Transverse colon (tissue), 4 donors: ENCODE measurements around the gene ABHD17B. TPM values are rescaled to one million over a fixed set of nuclear protein-coding genes. Genes with fewer than 3 reads are reported as not detected.

ENCODE experiments used
- DNase-seq: peaks from one replicate; pipeline ENCODE4 v3.0.0-alpha.2; 2019
- H3K27ac ChIP-seq, 4 donors: fragments of 200-600 bp; sonication (generic); 2 replicates each; pipeline ENCODE4 v1.5.1; 2016 to 2018; ENCODE audit warnings: inconsistent platforms in 4 of 4
- H3K27me3 ChIP-seq: fragments of 200-600 bp; sonication (generic); 2 replicates; pipeline ENCODE4 v1.5.1; 2017; ENCODE audit warnings: inconsistent platforms
- H3K36me3 ChIP-seq, 4 donors: fragments of 200-600 bp; sonication (generic); 2 replicates each; pipeline ENCODE4 v1.5.1; 2017 to 2019; ENCODE audit warnings: inconsistent platforms in 4 of 4
- H3K4me1 ChIP-seq, 4 donors: fragments of 200-600 bp; sonication (generic); 2 replicates each; pipeline ENCODE4 v1.5.1; 2017 to 2020; ENCODE audit warnings: inconsistent platforms in 4 of 4
- H3K4me3 ChIP-seq, 4 donors: fragments of 200-600 bp; sonication (generic); 1 replicate in 1 of 4; 2 replicates in 3 of 4; pipeline versions ENCODE4 v1.5.1 to v1.6.1; 2017 to 2019; ENCODE audit warnings: inconsistent platforms in 4 of 4
- H3K9me3 ChIP-seq, 2 donors: fragments of 200-600 bp; sonication (generic); 2 replicates each; pipeline ENCODE4 v1.5.1; 2017 to 2019; ENCODE audit warnings: inconsistent platforms in 2 of 2
- EP300 ChIP-seq: sonication (generic); formaldehyde crosslinking; IDR thresholded peaks from one replicate; pipeline ENCODE4 v1.6.1; 2017; ENCODE audit warnings: antibody characterized with exemption, low read depth
- POLR2A ChIP-seq: fragments of 450-650 bp; IDR thresholded peaks from one replicate; pipeline ENCODE4 v1.6.1; 2016; ENCODE audit warnings: antibody characterized with exemption, mild to moderate bottlenecking, moderate library complexity
- POLR2AphosphoS5 ChIP-seq, 3 donors: sonication (generic); formaldehyde crosslinking; IDR thresholded peaks; one replicate each; pipeline ENCODE4 v1.6.1; 2016; ENCODE audit warnings: antibody characterized with exemption in 3 of 3
- WGBS, 2 donors: methylation state at CpG; one replicate each; pipeline ENCODE4 v1.1.5; 2018; ENCODE audit warnings: low coverage in 1 of 2; 5-methylcytosine and 5-hydroxymethylcytosine counted together
- in situ Hi-C, 4 donors: fragments of 200-750 bp; cut with MboI; loops; one replicate each; pipeline versions ENCODE4 v1.15.0 to v1.15.1; 2017; ENCODE audit warnings: low sequenced_read_pairs in 3 of 4, low pct_ligation_motif_present in 1 of 4, low pct_unique_long_range_greater_than_20kb in 1 of 4
- intact Hi-C: fragments of 100-400 bp; cut with DNase I; formaldehyde crosslinking; loops from one replicate; pipeline ENCODE4 v1.15.1; 2023; ENCODE audit warnings: low total_unique reads
- total RNA-seq, 4 donors: library from RNA; depleted of rRNA; stranded (reverse); fragments of >200 nt; gene quantifications; one replicate each; pipeline ENCODE4 v1.1.0, GENCODE V29; 2016
- TF ChIP-seq, protein P1 (sequence below), 5 experiments: fragments of 200-600 bp in 3 of 5; fragments of 450-650 bp in 2 of 5; sonication (generic) in 3 of 5; IDR thresholded peaks; 1 replicate in 2 of 5; 2 replicates in 3 of 5; pipeline ENCODE4 v1.5.1; 2016 to 2017; ENCODE audit warnings: antibody characterized with exemption in 5 of 5, inconsistent platforms in 3 of 5, mild to moderate bottlenecking in 2 of 5, moderate library complexity in 1 of 5

Gene ABHD17B
- total RNA-seq, 4 donors from 2014 or later, result 4.6 to 37.0 (median 21.5) TPM

GRCh38 chr9:71895955-71896354, 15.0 kb downstream of the ABHD17B start:
- in situ Hi-C loops (no loop called here), intact Hi-C loops (no loop called here)
- Histone ChIP-seq H3K36me3 (no peaks in the 10 kb centered on the region), H3K4me1 (peaks cover 0 to 26% (median 7%) of the 10 kb centered on the region in 4 donors), H3K4me3 (no peak overlapping the region), H3K27me3 (no peaks in the 10 kb centered on the region), H3K27ac (no peak overlapping the region), H3K9me3 (no peaks in the 10 kb centered on the region)
- TF ChIP-seq POLR2AphosphoS5 (IDR thresholded peaks at IDR 0.05) (no peak), EP300 (no peak), POLR2A (no peak)
- TF ChIP-seq, protein P1, sequence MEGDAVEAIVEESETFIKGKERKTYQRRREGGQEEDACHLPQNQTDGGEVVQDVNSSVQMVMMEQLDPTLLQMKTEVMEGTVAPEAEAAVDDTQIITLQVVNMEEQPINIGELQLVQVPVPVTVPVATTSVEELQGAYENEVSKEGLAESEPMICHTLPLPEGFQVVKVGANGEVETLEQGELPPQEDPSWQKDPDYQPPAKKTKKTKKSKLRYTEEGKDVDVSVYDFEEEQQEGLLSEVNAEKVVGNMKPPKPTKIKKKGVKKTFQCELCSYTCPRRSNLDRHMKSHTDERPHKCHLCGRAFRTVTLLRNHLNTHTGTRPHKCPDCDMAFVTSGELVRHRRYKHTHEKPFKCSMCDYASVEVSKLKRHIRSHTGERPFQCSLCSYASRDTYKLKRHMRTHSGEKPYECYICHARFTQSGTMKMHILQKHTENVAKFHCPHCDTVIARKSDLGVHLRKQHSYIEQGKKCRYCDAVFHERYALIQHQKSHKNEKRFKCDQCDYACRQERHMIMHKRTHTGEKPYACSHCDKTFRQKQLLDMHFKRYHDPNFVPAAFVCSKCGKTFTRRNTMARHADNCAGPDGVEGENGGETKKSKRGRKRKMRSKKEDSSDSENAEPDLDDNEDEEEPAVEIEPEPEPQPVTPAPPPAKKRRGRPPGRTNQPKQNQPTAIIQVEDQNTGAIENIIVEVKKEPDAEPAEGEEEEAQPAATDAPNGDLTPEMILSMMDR (IDR thresholded peaks at IDR 0.05), result no peak
- no peak for DNase-seq

DNA sequence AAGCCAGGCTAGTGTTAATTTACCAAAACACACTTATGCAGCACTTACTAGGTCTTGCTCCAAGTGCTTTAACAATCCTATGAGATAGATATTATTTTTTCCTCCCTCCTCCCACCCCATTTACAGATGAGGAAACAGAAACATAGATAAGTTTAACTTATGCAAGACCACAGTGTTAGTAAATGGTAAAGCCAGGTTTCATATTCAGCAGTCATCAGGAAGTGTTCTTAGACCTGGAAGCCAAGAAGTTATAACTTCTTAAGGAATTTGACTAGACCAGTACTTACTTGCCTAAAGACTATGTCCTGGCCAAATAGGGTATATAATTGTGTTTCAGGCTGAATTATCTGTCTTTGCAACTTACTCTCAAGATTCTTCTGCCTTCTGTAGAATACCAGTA, 15.9 kb downstream of the ABHD17B start:
- Histone ChIP-seq H3K4me3 (no peak overlapping the region), H3K36me3 (no peaks in the 10 kb centered on the region), H3K27ac (no peak overlapping the region), H3K9me3 (no peaks in the 10 kb centered on the region), H3K27me3 (no peaks in the 10 kb centered on the region), H3K4me1 (peaks cover 0 to 26% (median 7%) of the 10 kb centered on the region in 4 donors)
- no peak for DNase-seq
- intact Hi-C loops (no loop called here), in situ Hi-C loops (no loop called here)
- TF ChIP-seq EP300 (no peak), POLR2A (no peak), POLR2AphosphoS5 (IDR thresholded peaks at IDR 0.05) (no peak)
- TF ChIP-seq, protein P1 (IDR thresholded peaks at IDR 0.05), result no peak

- Histone ChIP-seq H3K27me3 (no peaks in the 10 kb centered on the region), H3K4me1 (peaks cover 0 to 12% (median 7%) of the 10 kb centered on the region in 4 donors), H3K9me3 (no peaks in the 10 kb centered on the region), H3K36me3 (no peaks in the 10 kb centered on the region), H3K27ac (no peak overlapping the region), H3K4me3 (no peak overlapping the region)
- in situ Hi-C loops (no loop called here), intact Hi-C loops (no loop called here)
- TF ChIP-seq EP300 (no peak), POLR2AphosphoS5 (IDR thresholded peaks at IDR 0.05) (no peak), POLR2A (no peak)
- TF ChIP-seq, protein P1 (IDR thresholded peaks at IDR 0.05), result no peak
- 81 to 83% methylated on average over 4 of the region's 4 CpGs for WGBS, 2 donors
- DNase-seq, result no peak
These were observed 19.3 kb downstream of the ABHD17B start for GRCh38 chr9:71891557-71892189.

DNA sequence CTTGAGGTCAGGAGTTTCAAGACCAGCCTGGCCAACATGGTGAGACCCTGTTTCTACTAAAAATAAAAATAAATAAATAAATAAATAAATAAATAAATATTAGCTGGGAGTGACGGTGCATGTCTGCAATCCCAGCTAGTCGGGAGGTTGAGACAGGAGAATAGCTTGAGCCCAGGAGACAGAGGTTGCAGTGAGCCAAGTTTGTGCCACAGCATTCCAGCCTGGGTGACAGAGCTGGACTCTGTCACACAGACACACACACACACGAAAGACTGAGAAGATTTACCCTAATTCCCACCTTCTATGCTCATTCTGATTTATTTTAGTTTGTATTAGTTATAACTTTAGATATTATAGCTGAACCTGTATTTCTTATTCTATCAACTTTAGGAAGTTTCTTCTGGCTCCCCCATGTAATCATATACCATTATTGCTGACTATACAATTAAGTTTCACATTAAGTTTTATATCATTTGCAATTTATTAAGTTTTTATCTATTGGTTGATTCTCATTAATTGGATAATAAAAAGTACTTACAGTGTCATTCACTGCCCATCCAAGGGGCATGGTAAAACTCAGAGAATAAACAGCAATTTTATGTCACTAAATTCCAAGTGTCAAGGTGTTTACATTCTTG, 20.8 kb downstream of the ABHD17B start:
- intact Hi-C loops, result no loop called here
- 87 to 93% methylated on average over 3 of the region's 3 CpGs for WGBS, 2 donors

More for the DNA sequence above, 20.8 kb downstream of the ABHD17B start:
- TF ChIP-seq, protein P1 (IDR thresholded peaks at IDR 0.05), result no peak
- no peak for TF ChIP-seq POLR2A
- TF ChIP-seq EP300, result no peak
- TF ChIP-seq POLR2AphosphoS5 (IDR thresholded peaks at IDR 0.05), result no peak
- Histone ChIP-seq H3K9me3 (no peaks in the 10 kb centered on the region), H3K27me3 (no peaks in the 10 kb centered on the region), H3K4me3 (no peak overlapping the region), H3K27ac (no peak overlapping the region), H3K36me3 (no peaks in the 10 kb centered on the region), H3K4me1 (peaks cover 0 to 4% (median under 1%) of the 10 kb centered on the region in 4 donors)
- DNase-seq, result no peak
- in situ Hi-C loops, result no loop called here
